8988T (cell line): Measurements from ENCODE around the gene TNIP2.
A peak's percentile ranks its signal among the peaks of the same experiment; 100 is the strongest.

Experiments used
- DNase-seq: peaks from one replicate; pipeline ENCODE4 v3.0.0; 2011

The TNIP2 gene

DNA sequence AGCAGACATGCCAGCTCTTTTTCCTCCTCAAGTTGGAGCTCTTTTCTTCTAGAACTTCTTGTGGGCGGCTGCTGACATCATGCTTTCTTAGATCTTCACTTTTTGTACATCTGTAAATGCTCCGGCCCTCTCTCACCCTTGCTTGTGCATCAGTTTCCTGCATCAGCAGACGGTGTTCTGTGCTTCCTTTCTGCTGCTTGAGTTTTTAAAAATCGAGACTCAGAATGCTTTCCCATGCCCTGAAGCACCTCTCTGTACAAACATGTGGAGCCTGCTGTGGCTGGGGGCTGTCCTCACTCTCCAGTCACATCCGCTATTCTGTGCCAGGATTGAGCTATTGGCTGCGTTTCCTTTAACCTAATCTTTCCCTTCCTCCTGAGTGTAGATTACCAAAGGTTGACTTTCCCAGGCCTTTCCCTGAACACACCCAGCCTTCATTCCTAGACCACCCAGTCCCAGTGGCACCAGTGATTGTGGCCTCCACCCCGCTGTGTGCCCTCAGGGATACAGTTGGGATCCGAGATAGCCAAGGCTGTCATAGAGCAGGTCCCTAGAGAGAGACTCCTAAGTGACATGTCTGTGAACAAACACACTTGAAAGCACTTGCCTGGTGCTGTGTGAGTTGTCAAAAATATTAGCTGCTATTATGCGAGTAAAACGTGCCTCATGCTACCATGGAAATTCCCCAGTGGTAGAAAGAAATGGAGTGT is 41.9 kb downstream of the TNIP2 start:
- DNase-seq, result no peak

DNA sequence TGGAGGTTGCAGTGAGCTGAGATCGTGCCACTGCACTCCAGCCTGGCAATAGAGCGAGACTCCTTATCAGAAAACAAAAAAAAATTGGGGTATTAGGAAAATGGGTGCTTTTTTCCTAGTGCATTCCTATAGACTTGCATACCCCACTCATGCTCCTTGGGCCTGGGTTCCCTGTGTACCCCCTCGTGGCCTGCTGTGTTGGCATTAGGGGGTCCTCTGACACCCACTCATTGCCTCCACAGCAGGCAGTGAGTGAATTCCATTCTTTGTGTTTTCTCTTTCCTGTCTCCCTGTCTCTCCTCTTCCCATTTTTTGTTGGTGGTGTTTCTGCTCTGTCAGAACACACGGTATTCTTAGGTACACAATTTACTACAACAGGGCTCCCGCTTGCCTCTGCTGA is 42.8 kb downstream of the TNIP2 start:
- DNase-seq, result no peak

DNA sequence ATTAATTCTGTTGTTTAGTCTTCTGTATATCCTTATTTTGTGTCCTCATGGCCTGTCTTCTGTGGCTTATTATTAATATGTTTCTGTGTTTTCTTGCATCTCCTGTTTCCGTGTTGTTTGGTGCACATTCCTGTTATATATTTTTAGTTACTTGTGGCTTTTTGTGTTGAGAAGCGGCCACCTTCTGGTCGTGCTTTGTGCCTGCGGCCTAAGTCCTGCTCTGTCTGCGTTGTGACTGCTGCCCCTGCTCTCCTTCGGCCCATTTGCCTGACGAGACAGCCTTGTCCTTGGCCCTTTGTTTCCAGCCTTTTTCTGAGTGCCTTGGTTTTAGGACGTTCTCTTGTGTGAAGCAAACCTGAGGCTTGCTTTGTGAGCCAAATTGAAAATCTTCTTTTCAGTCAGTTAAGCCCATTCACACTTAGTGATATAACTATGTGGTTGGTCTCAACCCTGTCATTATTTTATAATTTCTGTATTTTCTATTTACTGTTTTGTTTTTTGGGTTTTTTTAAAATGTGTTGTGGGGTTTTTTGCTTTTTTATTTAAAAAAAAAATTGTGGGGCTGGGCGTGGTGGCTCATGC is 43.8 kb downstream of the TNIP2 start:
- peak; percentile 37 for DNase-seq

DNA sequence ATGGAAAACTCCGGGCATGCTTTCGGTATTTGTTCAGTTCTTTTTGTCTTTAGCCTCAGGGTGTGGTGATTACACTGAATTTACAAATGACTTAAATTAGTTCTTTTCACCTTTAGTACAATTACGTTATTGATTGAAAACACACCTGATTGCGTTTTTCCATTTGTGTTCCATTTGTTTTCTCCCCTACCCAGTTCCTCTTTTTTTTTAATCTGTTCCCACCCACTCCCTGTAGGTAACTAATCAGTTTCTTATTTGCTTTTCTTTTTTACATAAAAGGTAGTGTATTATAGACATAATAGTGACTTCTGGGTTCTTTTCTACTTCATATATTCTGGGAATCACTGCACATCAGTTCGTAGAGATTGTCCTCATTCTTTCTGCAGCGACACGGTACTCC is 53.4 kb downstream of the TNIP2 start:
- DNase-seq, result no peak

DNA sequence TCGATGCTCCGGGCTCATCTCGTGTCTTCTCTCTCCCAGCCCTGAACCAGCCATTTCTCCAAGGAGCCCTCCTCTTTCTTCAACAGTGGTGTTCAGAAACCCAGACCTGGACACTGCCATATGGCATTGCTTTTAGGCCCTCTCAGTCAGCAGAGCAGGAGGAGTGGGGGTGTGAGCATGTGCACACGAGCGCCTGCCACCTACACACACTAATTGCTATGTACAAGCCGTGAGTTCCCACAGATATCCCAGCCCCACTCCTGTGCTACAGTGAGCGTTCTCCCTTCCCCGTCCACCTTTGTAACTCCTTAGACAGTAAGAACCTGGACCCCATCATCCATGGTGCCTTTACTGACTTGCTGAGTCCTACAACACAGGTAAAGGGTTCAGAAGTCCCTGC is 53.8 kb downstream of the TNIP2 start:
- DNase-seq, result no peak

DNA sequence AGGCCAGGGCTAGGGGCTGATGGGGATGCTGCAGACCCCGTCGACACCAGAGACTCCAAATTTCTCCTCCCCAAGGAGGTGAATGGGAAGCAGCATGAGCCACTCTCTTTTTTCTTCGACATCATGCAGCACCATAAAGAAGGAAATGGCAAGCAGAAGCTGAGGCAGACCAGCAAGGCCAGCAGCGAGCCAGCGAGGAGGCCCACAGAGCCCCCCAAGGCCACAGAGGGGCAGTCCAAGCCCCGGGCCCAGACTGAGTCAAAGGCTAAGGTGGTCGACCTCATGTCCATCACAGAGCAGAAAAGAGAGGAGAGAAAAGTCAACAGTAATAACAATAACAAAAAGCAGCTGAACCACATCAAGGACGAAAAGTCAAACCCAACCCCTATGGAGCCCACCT is 56.1 kb downstream of the TNIP2 start:
- no peak for DNase-seq

DNA sequence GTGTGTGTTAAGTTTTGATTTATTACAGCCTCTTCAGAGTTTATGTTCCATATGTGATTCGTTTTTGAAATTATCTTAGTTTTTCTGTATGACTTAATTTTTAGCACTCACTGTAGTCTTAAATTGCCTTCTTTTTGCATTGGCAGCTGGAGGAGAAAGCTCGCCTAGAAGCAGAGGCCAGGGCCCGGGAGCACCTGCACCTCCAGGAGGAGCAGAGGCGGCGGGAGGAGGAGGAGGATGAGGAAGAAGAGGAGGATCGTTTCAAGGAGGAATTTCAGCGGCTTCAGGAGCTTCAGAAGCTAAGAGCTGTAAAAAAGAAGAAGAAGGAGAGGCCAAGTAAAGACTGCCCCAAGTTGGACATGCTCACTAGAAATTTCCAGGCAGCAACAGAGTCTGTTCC is 56.6 kb downstream of the TNIP2 start:
- DNase-seq, result no peak

DNA sequence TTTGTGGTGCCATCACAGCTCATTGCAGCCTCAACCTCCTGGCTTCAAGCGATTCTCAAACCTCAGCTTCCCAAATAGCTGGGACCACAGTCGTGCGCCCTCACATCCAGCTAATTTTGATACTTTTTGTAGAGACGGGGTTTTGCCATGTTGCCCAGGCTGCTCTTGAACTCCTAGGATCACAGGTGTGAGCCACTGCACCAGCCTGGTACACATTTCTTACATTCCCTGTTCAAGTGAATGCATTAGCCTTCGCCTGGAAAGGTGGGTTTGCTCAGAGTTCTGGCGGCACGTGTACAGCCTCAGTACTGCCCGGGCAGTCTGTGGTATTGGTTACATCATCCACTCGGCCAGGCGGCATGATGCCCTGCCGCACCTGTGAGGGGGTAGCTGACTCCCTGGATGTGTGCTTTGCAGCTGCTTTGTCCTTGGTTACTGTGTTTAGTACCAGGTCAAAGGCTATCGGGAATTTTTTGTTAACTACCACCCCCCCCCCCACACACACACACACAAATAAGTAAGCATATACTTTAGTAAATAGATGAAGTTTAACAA is 57.1 kb downstream of the TNIP2 start:
- DNase-seq, result no peak

DNA sequence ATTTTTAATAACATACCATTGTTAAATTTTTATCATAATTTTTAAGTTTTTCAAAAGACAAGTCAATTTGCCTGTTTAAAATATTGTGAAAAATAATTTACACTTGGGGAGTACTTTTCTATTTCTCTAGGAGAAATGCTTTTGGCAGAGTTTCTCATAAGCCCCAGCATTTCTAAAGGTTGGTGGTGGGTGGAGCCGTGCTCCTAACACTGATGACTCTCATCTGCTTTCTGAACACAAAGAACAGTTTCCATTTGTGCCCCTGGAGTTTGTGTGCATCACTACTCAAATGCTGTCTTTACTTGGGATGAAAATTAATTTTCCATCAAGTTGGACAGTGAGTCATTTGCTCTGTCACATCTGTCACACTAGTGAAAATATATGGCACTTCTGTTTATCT is 57.6 kb downstream of the TNIP2 start:
- DNase-seq, result no peak

DNA sequence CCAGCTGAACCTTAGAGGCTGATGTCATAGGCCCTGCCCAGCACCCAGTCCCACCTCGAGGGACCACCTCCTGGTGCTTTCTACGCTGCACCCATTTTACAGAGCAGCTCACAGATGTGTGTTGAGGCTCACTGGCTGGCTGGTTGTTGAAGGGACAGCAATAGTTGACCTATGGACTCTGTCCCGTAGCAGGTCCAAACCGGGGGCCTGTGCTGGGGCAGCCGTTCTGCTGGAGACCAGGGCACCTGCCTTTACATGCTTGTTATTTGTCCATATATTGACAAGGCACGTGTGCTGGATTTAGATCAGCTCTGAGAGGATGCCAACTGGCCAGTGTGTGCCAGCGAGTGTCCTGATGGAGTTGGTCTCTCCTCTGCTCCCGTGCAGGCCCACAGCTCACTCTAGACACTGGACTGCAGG is 58.1 kb downstream of the TNIP2 start:
- no peak for DNase-seq

DNA sequence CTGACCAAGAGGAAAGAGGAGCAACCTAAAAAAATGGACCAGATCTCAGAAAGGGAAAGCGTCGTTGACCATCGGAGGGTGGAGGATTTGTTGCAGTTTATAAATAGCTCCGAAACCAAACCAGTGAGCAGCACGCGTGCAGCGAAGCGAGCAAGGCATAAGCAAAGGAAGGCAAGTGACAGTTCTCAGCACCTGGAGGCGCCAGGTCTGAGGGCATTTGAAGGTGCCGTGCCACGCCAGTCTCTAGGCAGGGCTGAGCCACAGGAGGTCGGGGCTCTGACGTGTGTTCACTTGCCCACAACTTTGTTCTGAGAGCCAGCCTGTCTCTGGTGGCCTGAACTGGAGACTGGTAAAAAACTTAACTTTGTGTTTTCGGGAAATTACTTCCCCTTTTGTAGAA is 59.7 kb downstream of the TNIP2 start:
- no peak for DNase-seq

DNA sequence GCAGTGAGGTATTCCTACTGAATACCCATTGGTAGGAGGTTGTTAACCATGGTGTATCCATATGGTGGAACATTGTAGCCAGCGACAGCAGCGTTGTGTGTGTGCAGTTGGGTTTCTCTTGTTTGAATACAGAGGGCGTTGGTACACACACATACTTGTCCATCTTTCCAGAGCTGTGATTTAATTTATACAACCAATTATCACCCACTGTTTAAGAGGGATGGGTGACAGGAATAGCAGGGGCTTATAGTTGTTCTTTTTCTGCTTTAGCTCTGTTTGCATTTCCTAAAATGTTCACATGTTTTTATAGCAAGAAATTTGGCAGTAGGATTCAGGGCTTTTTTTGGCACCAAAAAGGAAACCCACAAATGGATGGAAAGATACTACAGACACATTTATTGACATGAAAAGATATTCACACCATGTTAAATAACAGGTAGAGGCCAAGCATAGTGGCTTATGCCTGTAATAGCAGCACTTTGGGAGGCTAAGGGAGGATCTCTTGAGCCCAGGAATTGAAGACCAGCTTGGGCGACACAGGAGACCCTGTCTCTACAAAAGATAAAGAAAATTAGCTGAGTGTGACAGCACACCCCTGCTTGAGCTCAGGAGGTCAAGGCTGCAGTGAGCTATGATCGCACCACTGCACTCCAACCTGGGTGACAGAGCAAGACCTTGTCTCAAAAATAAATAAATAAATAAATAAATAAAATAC is 60.6 kb downstream of the TNIP2 start:
- DNase-seq, result no peak

DNA sequence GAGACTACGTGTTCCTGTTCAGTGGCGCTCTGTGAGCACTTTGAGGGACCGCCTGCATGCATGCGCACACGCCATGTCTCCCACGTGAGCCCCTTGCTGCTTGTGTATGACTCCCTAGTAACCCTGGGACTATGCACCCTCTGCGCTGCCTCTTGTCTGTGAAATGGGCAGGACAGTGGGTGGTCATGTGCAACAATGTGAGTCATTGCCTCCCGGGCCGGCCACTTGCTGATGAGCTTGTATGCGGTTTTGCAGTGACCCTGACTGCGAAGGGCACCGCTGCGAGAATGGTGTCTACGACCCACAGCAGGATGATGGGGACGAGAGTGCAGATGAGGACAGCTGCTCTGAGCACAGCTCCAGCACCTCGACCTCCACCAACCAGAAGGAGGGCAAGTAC is 61.4 kb downstream of the TNIP2 start:
- DNase-seq, result no peak

DNA sequence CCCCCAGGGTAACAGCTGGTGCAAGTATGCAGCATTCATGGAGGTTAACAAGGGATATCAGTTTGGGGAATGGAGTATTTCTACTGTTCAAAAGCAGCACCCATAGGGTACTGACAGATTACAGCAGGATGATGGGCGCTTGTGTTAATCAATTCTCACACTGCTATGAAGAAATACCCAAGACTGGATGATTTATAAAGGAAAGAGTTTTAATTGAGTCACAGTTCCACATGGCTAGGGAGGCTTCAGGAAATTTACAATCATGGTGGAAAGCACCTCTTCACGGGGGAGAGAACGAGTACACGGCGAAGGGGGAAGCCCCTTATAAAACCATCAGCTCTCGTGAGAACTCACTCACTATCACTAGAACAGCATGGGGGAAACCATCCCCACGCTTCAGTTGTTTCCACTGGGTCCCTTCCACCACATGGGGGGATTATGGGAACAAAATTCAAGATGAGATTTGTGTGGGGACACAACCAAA is 64.1 kb downstream of the TNIP2 start:
- DNase-seq, result no peak
